CD14-positive monocyte (primary cell): Measurements from ENCODE around the gene TMEM132A. TPM values are rescaled to one million over a fixed set of nuclear protein-coding genes. Genes with fewer than 3 reads are reported as not detected.

Experiments
- DNase-seq, 3 donors: peaks; one replicate each; pipeline ENCODE4 v3.0.0-alpha.2; 2011 to 2022
- H2AFZ ChIP-seq: 2 replicates; pipeline ENCODE4 v1.6.0; 2012; ENCODE audit warnings: mild to moderate bottlenecking, low read depth, low read length, inconsistent platforms; ENCODE audit not compliant: insufficient read depth, poor library complexity, severe bottlenecking
- H3K27ac ChIP-seq, 2 donors: 1 replicate in 1 of 2; 2 replicates in 1 of 2; pipeline ENCODE4 v1.5.1; 2012 to 2013; ENCODE audit warnings: low read length in 2 of 2, control low read depth in 1 of 2, inconsistent platforms in 1 of 2, low read depth in 1 of 2, mild to moderate bottlenecking in 1 of 2
- H3K27me3 ChIP-seq, 2 donors: one replicate each; pipeline versions ENCODE4 v1.6.0 to v1.6.1; 2011 to 2013; ENCODE audit warnings: low read length in 2 of 2; ENCODE audit not compliant: control insufficient read depth in 2 of 2, insufficient read depth in 2 of 2
- H3K36me3 ChIP-seq, 2 donors: replicated peaks in 1 of 2; 1 replicate in 1 of 2; 2 replicates in 1 of 2; pipeline versions ENCODE4 v1.5.1 to v1.6.1; 2012 to 2013; ENCODE audit warnings: low read length in 2 of 2, control low read depth in 1 of 2, inconsistent platforms in 1 of 2, mild to moderate bottlenecking in 1 of 2; ENCODE audit not compliant: insufficient read depth in 2 of 2, control insufficient read depth in 1 of 2
- H3K4me1 ChIP-seq, 2 donors: 1 replicate in 1 of 2; 2 replicates in 1 of 2; pipeline versions ENCODE4 v1.5.1 to v1.6.1; 2012 to 2013; ENCODE audit warnings: low read length in 2 of 2, control low read depth in 1 of 2, inconsistent platforms in 1 of 2, mild to moderate bottlenecking in 1 of 2, moderate library complexity in 1 of 2; ENCODE audit not compliant: insufficient read depth in 2 of 2, control insufficient read depth in 1 of 2
- H3K4me2 ChIP-seq: replicated peaks from 2 replicates; pipeline ENCODE3; 2012; ENCODE audit warnings: low read length, moderate library complexity, mild to moderate bottlenecking; ENCODE audit not compliant: poor library complexity, severe bottlenecking; ENCODE audit errors: extremely low read depth
- H3K4me3 ChIP-seq, 3 experiments: fragments of 200-600 bp in 1 of 3; sonication (generic) in 1 of 3; replicated peaks in 1 of 3; 1 replicate in 2 of 3; 2 replicates in 1 of 3; pipeline ENCODE4 v1.5.1; 2011 to 2013; ENCODE audit warnings: low read length in 3 of 3, mild to moderate bottlenecking in 3 of 3, control low read depth in 2 of 3, low read depth in 2 of 3, inconsistent platforms in 1 of 3, moderate library complexity in 1 of 3
- H3K79me2 ChIP-seq: 2 replicates; pipeline ENCODE4 v1.6.0; 2012; ENCODE audit warnings: mild to moderate bottlenecking, control low read depth, inconsistent platforms, low read length, moderate library complexity; ENCODE audit not compliant: insufficient read depth
- H3K9ac ChIP-seq: 2 replicates; pipeline ENCODE4 v1.6.0; 2017; ENCODE audit warnings: low read length, mild to moderate bottlenecking; ENCODE audit not compliant: insufficient read depth, poor library complexity, severe bottlenecking
- H3K9me3 ChIP-seq, 2 donors: replicated peaks in 1 of 2; 1 replicate in 1 of 2; 2 replicates in 1 of 2; pipeline versions ENCODE4 v1.5.1 to v1.6.1; 2012 to 2013; ENCODE audit warnings: low read length in 2 of 2, control low read depth in 1 of 2; ENCODE audit not compliant: control insufficient read depth in 1 of 2, insufficient read depth in 1 of 2
- H4K20me1 ChIP-seq: 2 replicates; pipeline ENCODE4 v1.6.0; 2012; ENCODE audit warnings: mild to moderate bottlenecking, low read length, control low read depth, moderate library complexity; ENCODE audit not compliant: insufficient read depth
- H3K27ac Mint-ChIP-seq, 7 donors: one replicate each; pipeline ENCODE4 v1.8.0; 2020; ENCODE audit warnings: mild to moderate bottlenecking in 7 of 7, mixed read lengths in 7 of 7, moderate library complexity in 6 of 7, inconsistent platforms in 2 of 7
- H3K27me3 Mint-ChIP-seq, 3 donors: one replicate each; pipeline ENCODE4 v1.8.0; 2021 to 2022; ENCODE audit warnings: low read depth in 3 of 3, mild to moderate bottlenecking in 3 of 3, mixed read lengths in 3 of 3, moderate library complexity in 3 of 3, inconsistent platforms in 1 of 3
- H3K36me3 Mint-ChIP-seq, 2 donors: one replicate each; pipeline ENCODE4 v1.8.0; 2020; ENCODE audit warnings: mixed read lengths in 2 of 2, inconsistent platforms in 1 of 2, mild to moderate bottlenecking in 1 of 2
- H3K4me1 Mint-ChIP-seq: one replicate; pipeline ENCODE4 v1.8.0; 2020; ENCODE audit warnings: mild to moderate bottlenecking, mixed read lengths
- H3K4me3 Mint-ChIP-seq, 2 donors: one replicate each; pipeline ENCODE4 v1.8.0; 2020; ENCODE audit warnings: mild to moderate bottlenecking in 2 of 2, mixed read lengths in 2 of 2, moderate library complexity in 1 of 2
- H3K9me3 Mint-ChIP-seq, 7 donors: one replicate each; pipeline ENCODE4 v1.8.0; 2020 to 2022; ENCODE audit warnings: mixed read lengths in 7 of 7, mild to moderate bottlenecking in 6 of 7, moderate library complexity in 6 of 7, inconsistent platforms in 2 of 7
- WGBS: methylation state at CpG from one replicate; pipeline ENCODE4 v1.1.5; 2013; ENCODE audit warnings: missing lambda C conversion rate; ENCODE audit not compliant: insufficient coverage; 5-methylcytosine and 5-hydroxymethylcytosine counted together
- intact Hi-C, 2 donors: fragments of 100-400 bp; cut with micrococcal nuclease; formaldehyde crosslinking; loops; one replicate each; pipeline versions ENCODE4 v1.15.0 to v1.15.1; 2023
- polyA plus RNA-seq, 3 donors: library from polyadenylated mRNA; depleted of rRNA in 1 of 3; unstranded in 2 of 3; stranded (reverse) in 1 of 3; fragments of 300-500 nt in 2 of 3; fragments of >200 nt in 1 of 3; fragmentation: Illumina TruSeq in 2 of 3; gene quantifications; 1 replicate in 2 of 3; 2 replicates in 1 of 3; pipeline ENCODE4 v1.2.3, GENCODE V29; 2012 to 2021
- TF ChIP-seq, protein P1 (sequence below): fragments of 200-600 bp; IDR thresholded peaks from one replicate; pipeline ENCODE4 v1.8.0; 2022; ENCODE audit warnings: antibody characterized with exemption, mild to moderate bottlenecking

Gene TMEM132A
- polyA plus RNA-seq, 3 donors, result 0.01 to 0.31 (median 0.21) TPM

DNA sequence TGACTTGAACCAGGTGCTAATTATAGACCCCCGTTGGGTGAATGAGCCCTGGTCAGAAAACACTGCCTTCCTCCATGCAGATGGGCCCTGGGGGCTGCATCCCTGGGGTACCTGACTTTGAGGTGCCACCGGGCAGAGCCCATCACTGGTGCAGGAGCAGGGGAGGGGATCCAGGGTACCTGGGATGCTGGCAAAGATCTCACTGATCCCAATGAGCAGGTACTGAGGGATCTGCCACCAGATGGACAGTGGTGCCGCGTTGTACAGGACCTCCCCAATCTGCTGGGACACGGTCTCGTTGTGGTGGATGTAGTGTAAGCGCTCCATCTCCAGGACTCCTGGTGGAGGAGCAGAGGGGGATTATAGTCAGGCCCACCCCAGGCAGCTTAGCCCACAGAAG, 15.0 kb downstream of the TMEM132A start:
- Mint-ChIP-seq H3K27me3 (peaks cover 1 to 4% (median 1%) of the 10 kb centered on the region in 3 donors), H3K4me3 (no peak overlapping the region), H3K4me1 (peaks cover 7% of the 10 kb centered on the region), H3K36me3 (peaks cover 76 to 81% of the 10 kb centered on the region in 2 donors), H3K9me3 (peaks cover 0 to 4% (median 0%) of the 10 kb centered on the region in 7 donors), H3K27ac (no peak overlapping the region)
- no peak for DNase-seq
- Histone ChIP-seq H3K4me3 (no peak overlapping the region), H4K20me1 (peaks cover 100% of the 10 kb centered on the region), H3K27ac (no peak overlapping the region), H3K4me1 (no peaks in the 10 kb centered on the region), H3K9me3 (no peaks in the 10 kb centered on the region), H3K79me2 (peaks cover 5% of the 10 kb centered on the region), H3K27me3 (no peaks in the 10 kb centered on the region), H2AFZ (no peak overlapping the region), H3K9ac (no peak overlapping the region), H3K4me2 (no peak overlapping the region), H3K36me3 (peaks cover 79 to 80% of the 10 kb centered on the region in 2 donors)
- intact Hi-C loops, result no loop called here
- 97% methylated on average over 7 of the region's 7 CpGs for WGBS
- TF ChIP-seq, protein P1, sequence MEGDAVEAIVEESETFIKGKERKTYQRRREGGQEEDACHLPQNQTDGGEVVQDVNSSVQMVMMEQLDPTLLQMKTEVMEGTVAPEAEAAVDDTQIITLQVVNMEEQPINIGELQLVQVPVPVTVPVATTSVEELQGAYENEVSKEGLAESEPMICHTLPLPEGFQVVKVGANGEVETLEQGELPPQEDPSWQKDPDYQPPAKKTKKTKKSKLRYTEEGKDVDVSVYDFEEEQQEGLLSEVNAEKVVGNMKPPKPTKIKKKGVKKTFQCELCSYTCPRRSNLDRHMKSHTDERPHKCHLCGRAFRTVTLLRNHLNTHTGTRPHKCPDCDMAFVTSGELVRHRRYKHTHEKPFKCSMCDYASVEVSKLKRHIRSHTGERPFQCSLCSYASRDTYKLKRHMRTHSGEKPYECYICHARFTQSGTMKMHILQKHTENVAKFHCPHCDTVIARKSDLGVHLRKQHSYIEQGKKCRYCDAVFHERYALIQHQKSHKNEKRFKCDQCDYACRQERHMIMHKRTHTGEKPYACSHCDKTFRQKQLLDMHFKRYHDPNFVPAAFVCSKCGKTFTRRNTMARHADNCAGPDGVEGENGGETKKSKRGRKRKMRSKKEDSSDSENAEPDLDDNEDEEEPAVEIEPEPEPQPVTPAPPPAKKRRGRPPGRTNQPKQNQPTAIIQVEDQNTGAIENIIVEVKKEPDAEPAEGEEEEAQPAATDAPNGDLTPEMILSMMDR, result no peak

DNA sequence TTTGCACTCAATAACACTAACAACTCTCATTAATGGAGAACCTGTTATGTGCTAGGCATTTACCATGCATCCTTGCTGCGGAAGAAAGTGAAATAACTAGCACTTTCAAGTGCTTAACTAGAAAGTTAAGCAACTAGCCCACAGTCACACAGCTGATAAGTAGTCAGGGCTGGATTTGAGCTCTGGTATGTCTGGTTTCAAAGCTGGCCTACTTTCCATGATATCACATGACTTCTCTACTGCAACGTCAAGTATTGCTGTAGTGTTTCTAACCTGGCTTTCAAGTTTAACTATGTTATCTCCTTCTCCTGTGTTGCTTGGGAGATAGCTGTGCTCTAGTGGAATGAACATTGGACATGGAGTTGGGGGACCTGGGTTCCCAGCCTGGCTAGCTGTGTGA, 15.6 kb downstream of the TMEM132A start:
- peaks cover 84 to 85% of the 10 kb centered on the region in 2 donors for H3K36me3 ChIP-seq
- no peak overlapping the region for H3K4me2 ChIP-seq
- Mint-ChIP-seq H3K9me3 (peaks cover 0 to 2% (median 0%) of the 10 kb centered on the region in 7 donors), H3K27ac (no peak overlapping the region), H3K4me1 (peaks cover 9% of the 10 kb centered on the region), H3K4me3 (no peak overlapping the region), H3K27me3 (peaks cover 1 to 4% (median 1%) of the 10 kb centered on the region in 3 donors), H3K36me3 (peaks cover 81 to 87% of the 10 kb centered on the region in 2 donors)
- TF ChIP-seq, protein P1, result no peak
- no peak overlapping the region for H3K4me3 ChIP-seq
- H2AFZ ChIP-seq, result no peak overlapping the region
- no peak overlapping the region for H3K9ac ChIP-seq
- H3K27ac ChIP-seq, result no peak overlapping the region
- peaks cover 10% of the 10 kb centered on the region for H3K79me2 ChIP-seq
- no peaks in the 10 kb centered on the region for H3K27me3 ChIP-seq
- WGBS, result no CpG with 5 or more reads among the region's 2 CpGs
- no peaks in the 10 kb centered on the region for H3K9me3 ChIP-seq
- DNase-seq, result no peak
- intact Hi-C loops, result no loop called here
- peaks cover 100% of the 10 kb centered on the region for H4K20me1 ChIP-seq
- H3K4me1 ChIP-seq, result no peaks in the 10 kb centered on the region
